Transverse colon (tissue), 3 donors: ENCODE measurements around the gene CTNND2.

Experiments used
- CTCF ChIP-seq, 5 experiments: fragments of 200-600 bp in 3 of 5; fragments of 450-650 bp in 2 of 5; sonication (generic) in 3 of 5; IDR thresholded peaks; 1 replicate in 2 of 5; 2 replicates in 3 of 5; pipeline ENCODE4 v1.5.1; 2016 to 2017; ENCODE audit warnings: antibody characterized with exemption in 5 of 5, inconsistent platforms in 3 of 5, mild to moderate bottlenecking in 2 of 5, moderate library complexity in 1 of 5
- POLR2A ChIP-seq: fragments of 450-650 bp; IDR thresholded peaks from one replicate; pipeline ENCODE4 v1.6.1; 2016; ENCODE audit warnings: antibody characterized with exemption, mild to moderate bottlenecking, moderate library complexity

DNA sequence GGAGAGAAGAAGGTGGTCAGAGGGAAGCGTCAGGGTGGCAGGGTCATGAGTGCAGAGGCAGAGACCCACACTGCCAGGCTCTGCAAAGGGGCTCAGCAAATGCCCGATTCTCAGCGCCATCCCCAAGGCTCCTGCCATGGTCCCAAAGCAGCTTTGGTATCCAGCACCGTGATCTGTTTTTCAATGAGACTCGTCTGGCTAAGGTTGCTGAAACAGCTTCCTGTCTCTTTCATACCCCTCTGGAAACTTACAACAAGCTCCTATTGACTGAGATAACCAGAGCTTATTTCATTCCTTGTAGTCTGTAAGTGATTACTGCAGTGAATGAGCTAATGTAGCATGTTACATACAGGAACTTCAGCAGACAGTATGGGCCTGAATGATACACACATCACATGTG, 574.6 kb downstream of the CTNND2 start:
- TF ChIP-seq POLR2A, result no peak
- TF ChIP-seq CTCF (IDR thresholded peaks at IDR 0.05), result no peak
